ENCODE results near the gene DTX4. TPM values are rescaled to one million over a fixed set of nuclear protein-coding genes. Genes with fewer than 3 reads are reported as not detected.

DTX4 gene
- total RNA-seq, 1 experiment from 2014 or later: 1.9 TPM

DNA sequence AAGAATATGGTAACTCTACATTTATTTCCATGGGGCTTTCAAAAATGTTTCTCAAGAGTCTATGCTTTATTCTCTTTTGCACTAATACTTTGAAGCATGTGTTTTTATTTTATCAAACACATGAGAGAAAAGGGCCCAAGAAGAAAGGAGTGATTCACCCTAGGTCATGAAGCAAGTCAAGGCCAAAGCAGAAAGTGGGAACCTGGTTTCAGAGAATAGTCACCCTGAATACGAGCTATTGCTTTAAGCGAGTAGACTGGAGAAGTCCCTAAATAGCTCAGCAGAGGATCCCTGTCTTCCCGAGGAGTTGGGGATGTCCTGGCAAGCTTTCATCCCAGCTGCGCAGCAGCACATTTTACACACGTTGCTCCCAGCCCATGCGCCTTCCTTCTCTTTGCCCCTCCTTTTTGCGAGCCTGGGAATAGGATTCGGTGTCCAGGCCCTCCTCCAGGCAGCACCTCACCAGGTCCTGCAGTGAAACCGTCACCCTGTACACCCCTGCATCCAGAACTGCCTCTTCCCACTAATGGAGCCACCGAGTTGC, 21.7 kb downstream of the DTX4 start:
- ChIA-PET CTCF (interaction anchor here (1.1 kb wide), 1 partner anchor 22 kb away, joined by 6 read pairs; the partner anchor contains the start of gene DTX4), POLR2A (ENCODE audit: low non-redundant PET) (no interaction called here)
- H3K4me3 ChIP-seq (ENCODE audit: low read depth, low read length, poor library complexity, severe bottlenecking): no peak overlapping the region
- H3K9me3 ChIP-seq (ENCODE audit: low read depth, low read length, poor library complexity, severe bottlenecking): no peaks in the 10 kb centered on the region
- BruUV-seq (replicated peaks): no TSS peak
- no peak overlapping the region for H3K27ac ChIP-seq (ENCODE audit: low read depth, low read length, poor library complexity, severe bottlenecking)
- no peak for DNase-seq (ENCODE audit: low spot score)
- no peaks in the 10 kb centered on the region for H3K36me3 ChIP-seq (ENCODE audit: insufficient read depth, low read length, poor library complexity, severe bottlenecking)
- peaks cover 14% of the 10 kb centered on the region for H3K4me1 ChIP-seq (ENCODE audit: insufficient read depth, low read length, poor library complexity, severe bottlenecking)
- H3K27me3 ChIP-seq (replicated peaks; ENCODE audit: insufficient read depth, low read depth, low read length, poor library complexity): no peaks in the 10 kb centered on the region
- intact Hi-C loops (cut with micrococcal nuclease; ENCODE audit: unreplicated experiment): loop anchor here (10.0 kb wide), 1 partner anchor 361 kb away; no protein-coding TSS in a partner anchor
- TF ChIP-seq, protein P1, sequence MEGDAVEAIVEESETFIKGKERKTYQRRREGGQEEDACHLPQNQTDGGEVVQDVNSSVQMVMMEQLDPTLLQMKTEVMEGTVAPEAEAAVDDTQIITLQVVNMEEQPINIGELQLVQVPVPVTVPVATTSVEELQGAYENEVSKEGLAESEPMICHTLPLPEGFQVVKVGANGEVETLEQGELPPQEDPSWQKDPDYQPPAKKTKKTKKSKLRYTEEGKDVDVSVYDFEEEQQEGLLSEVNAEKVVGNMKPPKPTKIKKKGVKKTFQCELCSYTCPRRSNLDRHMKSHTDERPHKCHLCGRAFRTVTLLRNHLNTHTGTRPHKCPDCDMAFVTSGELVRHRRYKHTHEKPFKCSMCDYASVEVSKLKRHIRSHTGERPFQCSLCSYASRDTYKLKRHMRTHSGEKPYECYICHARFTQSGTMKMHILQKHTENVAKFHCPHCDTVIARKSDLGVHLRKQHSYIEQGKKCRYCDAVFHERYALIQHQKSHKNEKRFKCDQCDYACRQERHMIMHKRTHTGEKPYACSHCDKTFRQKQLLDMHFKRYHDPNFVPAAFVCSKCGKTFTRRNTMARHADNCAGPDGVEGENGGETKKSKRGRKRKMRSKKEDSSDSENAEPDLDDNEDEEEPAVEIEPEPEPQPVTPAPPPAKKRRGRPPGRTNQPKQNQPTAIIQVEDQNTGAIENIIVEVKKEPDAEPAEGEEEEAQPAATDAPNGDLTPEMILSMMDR (conservative IDR thresholded peaks at IDR 0.05; ENCODE audit: low read depth, low read length): no peak
- TF ChIP-seq EZH2 (IDR thresholded peaks at IDR 0.05; ENCODE audit: borderline replicate concordance, low read depth, low read length, poor library complexity, severe bottlenecking): no peak

DNA sequence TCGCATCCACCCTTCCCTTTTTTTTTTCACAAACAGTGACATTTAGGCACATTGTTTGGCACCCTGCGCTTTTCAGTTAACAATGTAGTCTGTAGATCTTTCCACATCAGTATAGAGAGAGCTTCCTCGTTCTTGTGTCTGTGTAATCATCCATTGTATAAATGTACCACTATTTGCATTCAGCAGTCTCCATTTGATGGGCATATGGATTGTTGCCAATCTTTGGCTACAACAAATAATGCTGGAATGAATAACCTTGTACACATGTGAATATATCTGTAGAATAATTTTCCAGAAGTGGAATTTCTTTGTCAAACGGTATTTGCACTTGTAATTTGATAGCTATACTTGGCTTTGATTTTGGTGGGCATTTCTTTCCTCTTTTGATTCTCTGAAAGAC, 23.7 kb downstream of the DTX4 start:
- Histone ChIP-seq H3K4me3 (ENCODE audit: low read depth, low read length, poor library complexity, severe bottlenecking) (no peak overlapping the region), H3K27me3 (replicated peaks; ENCODE audit: insufficient read depth, low read depth, low read length, poor library complexity) (no peaks in the 10 kb centered on the region), H3K9me3 (ENCODE audit: low read depth, low read length, poor library complexity, severe bottlenecking) (no peaks in the 10 kb centered on the region), H3K36me3 (ENCODE audit: insufficient read depth, low read length, poor library complexity, severe bottlenecking) (no peaks in the 10 kb centered on the region), H3K4me1 (ENCODE audit: insufficient read depth, low read length, poor library complexity, severe bottlenecking) (peaks cover 31% of the 10 kb centered on the region), H3K27ac (ENCODE audit: low read depth, low read length, poor library complexity, severe bottlenecking) (no peak overlapping the region)
- ChIA-PET POLR2A (ENCODE audit: low non-redundant PET) (no interaction called here), CTCF (no interaction called here)
- BruUV-seq (replicated peaks): no TSS peak
- no peak for TF ChIP-seq EZH2 (IDR thresholded peaks at IDR 0.05; ENCODE audit: borderline replicate concordance, low read depth, low read length, poor library complexity, severe bottlenecking)
- TF ChIP-seq, protein P1 (conservative IDR thresholded peaks at IDR 0.05; ENCODE audit: low read depth, low read length): no peak
- DNase-seq (ENCODE audit: low spot score): no peak
- intact Hi-C loops (cut with micrococcal nuclease; ENCODE audit: unreplicated experiment): loop anchor here (10.0 kb wide), 1 partner anchor 359 kb away; no protein-coding TSS in a partner anchor

DNA sequence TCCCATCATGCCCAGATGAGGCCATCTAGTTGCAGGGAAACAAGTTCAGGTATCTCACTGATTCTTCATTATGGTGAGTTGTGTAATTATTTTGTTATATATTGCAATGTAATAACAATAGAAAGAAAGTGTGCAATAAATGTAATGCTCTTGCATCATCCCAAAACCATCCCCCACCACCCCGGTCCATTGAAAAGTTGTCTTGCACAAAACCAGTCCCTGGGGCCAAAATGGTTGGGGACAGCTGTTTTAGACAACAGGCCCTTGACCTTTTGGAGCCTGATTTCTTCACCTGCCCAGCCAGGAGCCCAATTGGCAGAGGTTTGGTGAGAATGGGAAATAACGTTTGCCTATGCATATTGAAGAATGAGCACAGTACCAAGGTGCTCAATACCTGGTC, 24.8 kb downstream of the DTX4 start:
- intact Hi-C loops (cut with micrococcal nuclease; ENCODE audit: unreplicated experiment): loop anchor here (10.0 kb wide), 1 partner anchor 358 kb away; no protein-coding TSS in a partner anchor
- ChIA-PET CTCF (no interaction called here), POLR2A (ENCODE audit: low non-redundant PET) (no interaction called here)
- TF ChIP-seq EZH2 (IDR thresholded peaks at IDR 0.05; ENCODE audit: borderline replicate concordance, low read depth, low read length, poor library complexity, severe bottlenecking): no peak
- TF ChIP-seq, protein P1 (conservative IDR thresholded peaks at IDR 0.05; ENCODE audit: low read depth, low read length): no peak
- Histone ChIP-seq H3K27me3 (replicated peaks; ENCODE audit: insufficient read depth, low read depth, low read length, poor library complexity) (no peaks in the 10 kb centered on the region), H3K27ac (ENCODE audit: low read depth, low read length, poor library complexity, severe bottlenecking) (no peak overlapping the region), H3K36me3 (ENCODE audit: insufficient read depth, low read length, poor library complexity, severe bottlenecking) (no peaks in the 10 kb centered on the region), H3K4me3 (ENCODE audit: low read depth, low read length, poor library complexity, severe bottlenecking) (no peak overlapping the region), H3K4me1 (ENCODE audit: insufficient read depth, low read length, poor library complexity, severe bottlenecking) (peaks cover 38% of the 10 kb centered on the region), H3K9me3 (ENCODE audit: low read depth, low read length, poor library complexity, severe bottlenecking) (no peaks in the 10 kb centered on the region)
- no peak for DNase-seq (ENCODE audit: low spot score)
- no TSS peak for BruUV-seq (replicated peaks)
